HG03354 (cell line): ENCODE data around the gene MIA2.
"Not testable (repeated sequence)": the region's sequence is repeated elsewhere in the genome, so short reads cannot be mapped to it uniquely, and the experiment has no call there.

Experiments
- ATAC-seq: cut with Tn5 transposase; IDR thresholded peaks from one replicate; pipeline ENCODE4 v1.9.1; 2021; ENCODE audit warnings: mild to moderate bottlenecking; ENCODE audit not compliant: unreplicated experiment, poor library complexity, severe bottlenecking

The MIA2 gene

DNA sequence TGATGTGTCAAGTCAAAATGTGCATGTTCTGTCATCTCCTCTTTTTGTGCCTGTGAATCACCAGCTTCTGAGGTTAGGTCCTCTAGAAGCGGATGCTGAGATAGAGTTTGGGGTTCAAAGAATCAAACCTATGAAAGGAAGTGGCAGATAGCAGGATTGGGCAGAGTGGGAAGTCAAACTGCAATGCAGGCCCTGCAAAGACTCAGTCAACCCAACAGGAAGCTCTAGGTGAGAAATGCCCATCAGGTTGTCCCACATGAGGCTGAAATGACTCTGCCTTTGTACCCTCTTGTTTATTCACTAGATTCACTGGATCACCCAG, 4.5 kb upstream of the MIA2 start:
- peak; percentile 75 for ATAC-seq

DNA sequence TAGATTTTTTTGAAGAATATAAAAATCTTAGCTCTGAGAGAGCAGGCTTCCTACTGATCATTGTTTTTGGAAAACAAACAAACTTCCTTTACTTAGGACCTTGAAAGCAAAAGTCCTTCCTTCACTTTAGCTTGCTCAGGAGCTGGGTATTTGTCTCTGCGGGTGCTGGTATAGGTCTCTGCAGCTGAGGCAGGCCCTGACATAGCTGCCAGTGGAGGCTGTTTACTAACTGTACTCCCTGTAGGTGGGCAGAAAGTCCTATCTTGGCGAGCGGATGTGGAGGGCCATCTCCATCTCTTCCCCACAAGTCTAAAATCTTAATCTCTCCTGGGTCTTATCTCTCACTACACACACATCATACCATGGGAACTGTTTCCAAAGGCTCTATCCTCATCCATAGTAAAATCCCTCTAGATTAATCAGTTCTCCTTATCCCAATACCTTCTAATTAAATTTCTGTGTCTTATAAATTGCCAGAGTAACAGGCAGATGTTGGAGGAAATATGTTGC, 4.1 kb upstream of the MIA2 start:
- peak; percentile 13 for ATAC-seq

DNA sequence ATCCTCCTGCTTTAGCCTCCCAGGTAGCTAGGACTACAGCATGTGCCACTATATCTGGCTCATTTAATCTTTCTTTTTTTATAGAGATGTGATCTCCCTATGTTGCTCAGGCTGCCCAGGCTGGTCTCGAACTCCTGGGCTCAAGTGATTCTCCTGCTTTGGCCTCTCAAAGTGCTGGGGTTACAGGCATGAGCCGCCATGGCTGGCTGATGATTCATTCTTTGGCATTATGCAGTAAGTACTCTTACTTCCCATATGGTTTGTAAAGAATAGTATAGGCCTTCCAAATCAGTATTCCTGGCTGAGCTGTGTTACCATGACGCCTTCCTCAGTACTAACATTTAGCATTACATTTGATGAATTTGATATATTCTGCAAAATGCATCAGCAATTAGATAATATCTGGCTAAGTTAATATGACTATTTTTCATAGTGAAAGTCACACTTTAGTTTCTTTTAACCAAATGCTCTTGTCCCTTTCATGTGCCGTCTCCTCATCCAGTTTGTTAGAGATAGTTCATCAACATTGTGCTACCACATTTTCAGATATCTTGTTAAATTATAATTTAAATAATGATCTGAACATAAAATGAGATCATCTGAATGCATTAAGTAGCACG, 3.2 kb upstream of the MIA2 start:
- no peak for ATAC-seq

DNA sequence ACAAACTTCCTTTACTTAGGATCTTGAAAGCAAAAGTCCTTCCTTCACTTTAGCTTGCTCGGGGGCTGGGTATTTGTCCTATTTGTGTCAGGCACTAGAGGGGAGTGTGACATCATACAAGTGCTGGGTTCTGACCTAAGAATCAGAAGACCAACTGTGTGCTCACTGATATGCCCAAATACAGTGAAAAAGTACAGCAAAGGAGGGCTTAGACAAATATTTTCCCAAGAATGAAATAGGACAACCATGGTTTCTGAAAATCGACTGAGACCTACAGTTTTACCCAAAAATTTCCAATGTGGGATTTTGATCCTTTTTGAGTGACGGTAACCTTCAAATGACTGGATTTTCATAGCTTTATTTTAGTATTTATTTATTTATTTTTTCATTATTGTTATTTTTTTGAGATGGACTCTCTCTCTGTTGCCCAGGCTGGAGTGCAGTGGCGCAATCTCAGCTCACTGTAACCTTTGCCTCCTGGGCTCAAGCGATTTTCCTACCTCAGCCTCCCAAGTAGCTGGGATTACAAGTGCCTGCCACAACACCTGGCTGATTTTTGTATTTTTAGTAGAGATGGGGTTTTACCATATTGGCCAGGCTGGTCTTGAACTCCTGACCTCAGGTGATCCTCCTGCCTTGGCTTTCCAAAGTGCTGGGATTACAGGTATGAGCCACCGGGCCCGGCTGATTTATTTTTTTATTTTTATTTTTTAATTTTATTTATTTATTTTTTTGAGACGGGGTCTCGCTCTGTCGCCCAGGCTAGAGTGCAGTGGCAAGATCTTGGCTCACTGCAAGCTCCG, 1.8 kb upstream of the MIA2 start:
- peak; percentile 63 for ATAC-seq

DNA sequence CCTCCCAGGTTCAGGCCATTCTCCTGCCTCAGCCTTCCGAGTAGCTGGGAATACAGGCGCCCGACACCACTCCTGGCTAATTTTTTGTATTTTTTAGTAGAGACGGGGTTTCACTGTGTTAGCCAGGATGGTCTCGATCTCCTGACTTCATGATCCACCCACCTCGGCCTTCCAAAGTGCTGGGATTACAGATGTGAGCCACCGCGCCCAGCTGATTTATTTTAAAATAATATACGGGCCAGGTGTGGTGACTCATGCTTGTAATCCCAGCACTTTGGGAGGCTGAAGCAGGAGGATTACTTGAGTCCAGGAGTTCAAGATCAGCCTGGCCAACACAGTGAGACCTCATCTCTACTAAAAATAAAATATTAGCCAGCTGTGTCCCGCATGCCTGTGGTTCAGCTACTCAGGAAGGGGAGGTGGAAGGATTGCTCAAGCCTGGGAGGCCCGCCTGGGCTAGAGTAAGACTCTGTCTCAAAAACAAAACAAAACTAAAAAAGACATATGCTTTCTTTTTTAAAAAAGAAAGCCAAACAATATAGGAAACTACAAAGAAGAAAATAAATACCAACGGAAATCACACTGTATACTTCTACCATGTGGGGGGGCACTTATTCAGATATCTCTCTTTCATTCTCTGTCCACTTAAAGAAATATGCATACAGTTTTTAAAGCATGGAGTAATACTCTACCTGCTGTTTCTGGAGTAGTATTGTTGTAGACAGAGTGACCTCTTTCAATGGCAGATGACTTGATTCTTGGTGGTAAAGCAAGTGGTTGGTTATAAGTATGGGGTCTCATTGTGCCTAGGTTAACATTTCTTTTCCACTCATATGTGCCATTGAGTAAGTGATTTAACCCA, 930 bp upstream of the MIA2 start:
- ATAC-seq: peak; percentile 37

DNA sequence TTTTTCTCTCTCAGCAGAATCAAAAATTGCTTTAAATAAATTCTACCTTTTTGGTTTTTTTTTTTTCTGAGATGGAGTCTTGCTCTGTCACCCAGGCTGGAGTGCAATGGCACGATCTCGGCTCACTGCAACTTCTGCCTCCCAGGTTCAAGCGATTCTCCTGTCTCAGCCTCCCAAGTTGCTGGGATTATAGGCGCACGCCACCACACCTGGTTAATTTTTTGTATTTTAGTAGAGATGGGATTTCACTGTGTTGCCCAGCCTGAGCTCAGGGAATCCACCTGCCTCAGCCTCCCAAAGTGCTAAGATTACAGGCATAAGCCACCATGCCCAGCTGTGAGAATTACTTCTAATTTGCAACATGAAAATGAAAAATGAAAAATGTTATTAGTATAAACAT, 1.3 kb downstream of the MIA2 start:
- ATAC-seq: not testable (repeated sequence)

DNA sequence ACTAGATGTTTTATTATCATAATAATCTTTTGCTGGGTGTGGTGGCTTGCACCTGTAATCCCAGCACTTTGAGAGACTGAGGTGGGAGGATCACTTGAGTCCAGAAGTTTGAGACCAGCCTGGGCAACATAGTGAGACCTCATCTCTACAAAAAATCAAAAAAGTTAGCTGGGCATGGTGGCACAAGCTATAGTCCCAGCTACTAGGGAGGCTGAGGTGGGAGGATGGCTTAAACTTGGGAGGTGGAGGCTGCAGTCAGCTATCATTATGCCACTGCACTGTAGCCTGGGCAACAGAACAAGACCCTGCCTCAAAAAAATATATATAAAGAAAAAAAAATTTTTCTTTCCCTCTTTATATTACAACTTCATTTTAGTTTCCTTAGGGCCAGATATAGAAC, 1.8 kb downstream of the MIA2 start:
- not testable (repeated sequence) for ATAC-seq

DNA sequence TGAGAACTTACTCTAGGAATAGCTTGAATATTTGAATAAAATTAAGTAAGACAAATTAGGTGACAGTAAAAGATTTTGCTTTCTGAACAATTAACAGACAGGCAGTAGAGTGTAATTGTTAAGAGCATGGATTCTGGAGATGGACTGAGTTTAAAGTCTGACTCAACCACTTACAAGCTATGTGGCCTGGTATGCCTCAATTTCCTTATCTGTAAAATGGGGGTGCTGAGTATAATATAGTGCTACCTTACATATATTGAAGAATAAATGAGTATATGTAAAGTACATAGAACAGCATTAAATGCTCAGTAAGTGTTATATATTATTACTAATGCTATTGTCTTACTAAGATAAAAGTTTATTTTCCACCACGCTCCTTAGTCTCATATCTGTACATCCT, 7.1 kb downstream of the MIA2 start:
- ATAC-seq: no peak

DNA sequence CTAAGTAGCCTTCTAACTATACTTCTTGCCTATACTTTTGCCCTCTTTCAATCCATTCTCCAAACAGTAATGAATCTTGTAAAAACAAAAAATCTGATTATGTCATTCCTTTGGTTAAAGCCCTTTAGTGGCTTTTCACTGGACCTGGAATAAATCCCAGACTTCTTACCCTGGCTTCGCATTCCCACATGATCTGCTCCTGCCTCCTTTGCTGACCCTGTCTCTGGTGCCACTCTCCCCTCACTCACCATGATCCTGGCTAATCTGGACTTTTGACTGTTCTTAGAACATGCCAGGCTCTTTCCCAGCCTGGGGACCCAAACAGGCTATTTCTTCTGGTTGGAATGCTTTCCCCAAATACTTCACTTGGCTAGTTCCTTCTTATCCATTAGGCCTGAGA, 7.9 kb downstream of the MIA2 start:
- ATAC-seq: no peak

DNA sequence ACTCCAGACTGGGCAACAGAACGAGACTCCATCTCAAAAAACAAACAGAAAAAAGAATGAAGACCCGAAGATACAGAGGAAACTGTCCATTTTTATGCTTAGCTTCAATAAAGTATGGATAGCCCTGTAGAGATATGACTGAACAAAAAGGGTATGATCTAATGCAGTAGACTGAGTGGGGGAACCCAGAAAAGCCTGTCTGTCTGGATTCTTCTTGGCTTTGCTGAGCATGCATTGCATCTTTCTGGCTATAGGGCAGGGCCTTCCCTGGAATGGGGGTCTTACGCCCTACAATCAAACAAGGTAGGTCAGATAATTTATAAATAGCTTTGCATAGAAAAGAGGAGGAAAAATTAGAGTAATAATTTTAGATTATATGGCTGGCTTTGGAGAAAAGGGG, 10.1 kb downstream of the MIA2 start:
- no peak for ATAC-seq

DNA sequence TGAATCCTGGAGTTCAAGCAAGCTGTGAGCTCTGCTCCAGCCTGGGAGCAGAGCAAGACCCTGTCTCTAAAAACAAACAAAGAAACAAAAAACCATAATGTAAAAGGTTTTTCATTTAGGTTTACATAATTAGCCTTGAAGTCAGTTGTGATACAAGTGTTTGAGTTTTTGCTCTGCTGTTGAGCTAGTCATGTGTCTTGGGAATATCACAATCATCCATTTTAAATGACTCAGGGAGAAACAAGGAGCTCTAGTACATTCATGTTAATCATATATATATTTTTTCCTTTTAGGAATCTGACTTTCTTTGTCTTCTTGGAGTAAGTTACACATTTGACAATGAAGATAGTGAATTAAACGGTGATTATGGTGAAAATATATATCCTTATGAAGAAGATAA, 12.9 kb downstream of the MIA2 start:
- ATAC-seq: no peak

DNA sequence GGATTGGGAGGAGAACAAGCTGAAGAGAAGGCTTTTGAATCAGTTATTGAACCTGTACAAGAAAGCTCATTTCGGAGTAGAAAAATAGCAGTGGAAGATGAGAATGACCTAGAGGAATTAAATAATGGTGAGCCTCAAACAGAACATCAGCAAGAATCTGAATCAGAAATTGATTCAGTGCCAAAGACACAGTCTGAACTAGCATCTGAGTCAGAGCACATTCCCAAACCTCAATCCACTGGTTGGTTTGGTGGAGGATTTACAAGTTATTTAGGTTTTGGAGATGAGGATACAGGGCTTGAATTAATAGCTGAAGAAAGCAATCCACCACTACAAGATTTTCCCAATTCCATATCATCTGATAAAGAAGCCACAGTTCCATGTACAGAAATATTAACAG, 13.5 kb downstream of the MIA2 start:
- ATAC-seq: no peak

DNA sequence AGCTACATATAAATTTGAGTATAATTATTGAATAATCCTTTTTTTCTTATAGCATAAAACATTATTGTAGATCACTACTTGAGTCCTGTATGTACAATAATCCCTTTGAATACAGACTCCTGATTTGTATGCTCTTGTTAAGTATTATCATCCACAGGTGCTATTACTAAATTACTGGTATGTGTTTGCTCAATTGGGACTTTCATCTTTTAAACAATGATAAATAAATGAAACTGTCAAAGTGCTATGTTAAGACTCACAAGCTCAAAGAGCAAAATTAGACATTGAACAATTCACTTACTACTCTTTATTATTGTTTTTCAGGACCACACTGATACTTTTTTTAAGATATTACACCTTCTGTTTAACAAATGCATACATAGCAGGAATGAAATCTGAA, 17.8 kb downstream of the MIA2 start:
- ATAC-seq: no peak

DNA sequence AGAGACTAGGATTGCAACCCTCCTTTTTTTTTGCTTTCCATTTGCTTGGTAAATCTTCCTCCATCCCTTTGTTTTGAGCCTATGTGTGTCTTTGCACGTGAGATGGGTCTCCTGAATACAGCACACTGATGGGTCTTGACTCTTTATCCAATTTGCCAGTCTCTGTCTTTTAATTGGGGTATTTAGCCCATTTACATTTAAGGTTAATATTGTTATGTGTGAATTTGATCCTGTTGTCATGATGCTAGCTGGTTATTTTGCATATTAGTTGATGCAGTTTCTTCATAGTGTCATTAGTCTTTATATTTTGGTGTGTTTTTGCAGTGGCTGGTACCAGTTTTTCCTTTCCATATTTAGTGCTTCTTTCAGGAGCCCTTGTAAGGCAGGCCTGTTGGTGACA, 23.7 kb downstream of the MIA2 start:
- ATAC-seq: not testable (repeated sequence)

DNA sequence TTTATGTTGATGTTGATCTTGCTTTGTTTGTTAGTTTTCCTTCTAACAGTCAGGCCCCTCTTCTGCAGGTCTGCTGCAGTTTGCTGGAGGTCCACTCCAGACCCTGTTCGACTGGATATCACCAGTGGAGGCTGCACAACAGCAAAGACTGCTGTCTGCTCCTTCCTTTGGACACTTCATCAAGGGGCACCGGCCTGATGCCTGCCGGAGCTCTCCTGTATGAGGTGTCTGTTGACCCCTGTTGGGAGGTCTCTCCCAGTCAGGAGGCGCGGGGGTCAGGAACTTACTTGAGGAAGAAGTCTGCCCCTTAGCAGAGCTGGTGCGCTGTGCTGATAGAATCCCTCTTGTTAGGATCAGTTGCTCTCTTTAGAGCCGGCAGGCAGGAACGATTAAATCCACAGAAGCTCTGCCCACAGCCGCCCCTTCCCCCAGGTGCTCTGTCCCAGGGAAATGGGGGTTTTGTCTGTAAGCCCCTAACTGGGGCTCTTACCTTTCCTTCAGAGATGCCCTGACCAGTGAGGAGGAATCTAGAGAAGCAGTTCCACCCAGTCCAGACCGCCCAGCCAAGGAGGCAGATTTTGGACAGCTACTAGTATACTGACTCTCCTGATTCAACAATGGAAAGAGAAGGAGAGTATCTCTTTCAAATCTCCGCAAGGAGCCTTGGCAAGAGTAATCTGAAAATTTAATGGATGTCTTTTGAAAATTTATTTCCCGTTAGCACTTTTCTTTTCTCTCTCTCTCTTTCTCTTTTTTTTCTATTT, 25.2 kb downstream of the MIA2 start:
- ATAC-seq: no peak

DNA sequence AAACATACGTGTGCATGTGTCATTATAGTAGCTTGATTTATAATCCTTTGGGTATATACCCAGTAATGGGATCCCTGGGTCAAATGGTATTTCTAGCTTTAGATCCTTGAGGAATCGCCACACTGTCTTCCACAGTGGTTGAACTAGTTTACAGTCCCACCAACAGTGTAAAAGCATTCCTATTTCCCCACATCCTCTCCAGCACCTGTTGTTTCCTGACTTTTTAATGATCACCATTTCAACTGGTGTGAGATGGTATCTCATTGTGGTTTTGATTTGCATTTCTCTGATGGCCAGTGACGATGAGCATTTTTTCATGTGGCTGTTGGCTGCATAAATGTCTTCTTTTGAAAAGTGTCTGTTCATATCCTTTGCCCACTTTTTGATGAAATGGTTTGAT, 26.4 kb downstream of the MIA2 start:
- ATAC-seq: not testable (repeated sequence)

DNA sequence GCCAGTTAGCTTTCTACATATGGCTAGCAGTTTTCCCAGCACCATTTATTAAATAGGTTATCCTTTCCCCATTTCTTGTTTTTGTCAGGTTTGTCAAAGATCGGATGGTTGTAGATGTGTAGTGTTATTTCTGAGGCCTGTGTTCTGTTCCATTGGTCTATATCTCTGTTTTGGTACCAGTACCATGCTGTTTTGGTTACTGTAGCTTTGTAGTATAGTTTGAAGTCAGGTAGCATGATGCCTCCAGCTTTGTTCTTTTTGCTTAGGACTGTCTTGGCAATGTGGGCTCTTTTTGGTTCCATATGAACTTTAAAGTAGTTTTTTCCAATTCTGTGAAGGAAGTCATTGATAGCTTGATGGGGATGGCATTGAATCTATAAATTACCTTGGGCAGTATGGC, 28.5 kb downstream of the MIA2 start:
- not testable (repeated sequence) for ATAC-seq

DNA sequence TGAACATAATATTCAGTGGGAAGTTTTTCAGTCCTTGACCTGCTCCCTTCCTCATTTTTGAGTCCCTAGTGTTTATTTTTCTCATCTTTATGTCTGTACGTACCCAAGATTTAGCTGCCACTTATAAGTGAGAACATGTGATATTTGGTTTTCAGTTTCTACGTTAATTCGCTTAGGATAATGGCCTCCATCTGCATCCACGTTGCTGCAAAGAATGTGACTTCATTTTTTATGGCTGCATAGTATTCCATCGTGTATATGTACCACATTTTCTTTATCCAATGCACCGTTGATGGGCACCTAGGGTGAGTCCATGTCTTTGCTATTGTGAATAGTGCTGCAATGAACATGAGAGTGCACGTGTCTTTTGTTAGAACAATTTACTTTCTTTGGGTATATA, 30.3 kb downstream of the MIA2 start:
- no peak for ATAC-seq

DNA sequence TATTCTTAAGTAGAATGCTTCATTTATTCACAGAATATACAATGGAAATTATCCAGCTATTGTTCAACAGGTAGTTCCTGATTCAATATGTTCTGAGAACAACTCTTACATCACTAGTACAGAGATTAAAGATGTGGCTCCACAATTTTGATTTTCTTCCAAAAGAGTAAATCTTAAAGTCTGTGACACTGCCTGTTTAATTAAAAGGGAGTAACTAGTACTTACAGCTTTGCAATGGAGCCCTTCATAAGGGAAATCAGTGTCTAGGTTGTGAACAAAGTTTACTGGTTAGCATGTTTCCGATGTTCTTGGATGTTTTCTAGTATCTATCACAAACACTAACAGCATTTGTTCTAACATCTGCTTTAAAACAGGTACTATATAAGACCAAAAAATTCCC, 30.8 kb downstream of the MIA2 start:
- no peak for ATAC-seq

DNA sequence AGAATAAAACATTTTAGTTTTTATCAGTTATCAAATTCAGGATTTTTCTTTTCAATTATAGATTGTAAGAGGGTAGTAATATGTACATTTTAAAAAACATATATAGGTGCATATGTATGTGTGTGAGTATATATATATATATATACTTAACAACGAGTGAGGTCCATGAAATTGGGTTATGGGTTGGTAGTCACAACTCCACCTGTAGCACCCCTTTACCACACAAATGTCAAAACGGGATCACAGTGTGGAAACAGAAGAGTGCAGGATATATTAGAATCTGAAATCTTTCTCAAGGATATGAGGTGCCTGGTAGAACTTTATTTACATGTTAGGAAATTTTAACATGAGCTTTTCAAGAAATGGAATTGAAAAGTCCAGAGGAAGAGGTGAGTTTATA, 31.3 kb downstream of the MIA2 start:
- no peak for ATAC-seq
